Liver (tissue), 9 donors: Measurements from ENCODE around the gene FBN3. TPM values are rescaled to one million over a fixed set of nuclear protein-coding genes. Genes with fewer than 3 reads are reported as not detected.

ENCODE experiments used
- DNase-seq: peaks from one replicate; pipeline ENCODE4 v3.0.0-alpha.2; 2017; ENCODE audit warnings: low spot score
- H3K27ac ChIP-seq, 2 donors: one replicate each; pipeline ENCODE4 v1.7.0; 2013; ENCODE audit warnings: inconsistent platforms in 2 of 2, low read length in 2 of 2, control low read depth in 1 of 2, low read depth in 1 of 2, mild to moderate bottlenecking in 1 of 2
- H3K27me3 ChIP-seq, 4 donors: one replicate each; pipeline versions ENCODE4 v1.6.1 to v1.7.0; 2013; ENCODE audit warnings: low read length in 3 of 4, inconsistent platforms in 1 of 4, mild to moderate bottlenecking in 1 of 4, moderate library complexity in 1 of 4; ENCODE audit not compliant: control insufficient read depth in 4 of 4, insufficient read depth in 4 of 4
- H3K36me3 ChIP-seq, 4 donors: one replicate each; pipeline versions ENCODE4 v1.6.1 to v1.7.0; 2013; ENCODE audit warnings: low read length in 3 of 4, mild to moderate bottlenecking in 3 of 4, low read depth in 1 of 4, moderate library complexity in 1 of 4; ENCODE audit not compliant: control insufficient read depth in 4 of 4, insufficient read depth in 3 of 4
- H3K4me1 ChIP-seq, 4 donors: one replicate each; pipeline versions ENCODE4 v1.6.1 to v1.7.0; 2013; ENCODE audit warnings: low read length in 3 of 4, mild to moderate bottlenecking in 3 of 4, moderate library complexity in 1 of 4; ENCODE audit not compliant: control insufficient read depth in 4 of 4, insufficient read depth in 4 of 4
- H3K4me3 ChIP-seq, 3 donors: one replicate each; pipeline versions ENCODE4 v1.6.1 to v1.7.0; 2013; ENCODE audit warnings: low read length in 3 of 3, control low read depth in 1 of 3, low read depth in 1 of 3, mild to moderate bottlenecking in 1 of 3
- H3K9ac ChIP-seq, 2 donors: one replicate each; pipeline ENCODE4 v1.7.0; 2013; ENCODE audit warnings: low read length in 2 of 2, mild to moderate bottlenecking in 2 of 2, moderate library complexity in 2 of 2, control low read depth in 1 of 2, low read depth in 1 of 2
- H3K9me3 ChIP-seq, 4 donors: one replicate each; pipeline versions ENCODE4 v1.6.1 to v1.7.0; 2013; ENCODE audit warnings: low read length in 3 of 4; ENCODE audit not compliant: control insufficient read depth in 4 of 4
- CTCF ChIP-seq: fragments of 150-350 bp; IDR thresholded peaks from 2 replicates; pipeline ENCODE4 v1.5.1; 2017; ENCODE audit warnings: improper control_type of control experiment, low read depth, low read length; ENCODE audit not compliant: missing input control
- EGR1 ChIP-seq, 2 donors: IDR thresholded peaks; 2 replicates each; pipeline ENCODE4 v1.6.1; 2016 to 2018; ENCODE audit warnings: antibody characterized with exemption in 2 of 2, low read depth in 2 of 2
- FOXA1 ChIP-seq: IDR thresholded peaks from 2 replicates; pipeline ENCODE4 v1.6.1; 2016; ENCODE audit warnings: antibody characterized with exemption
- FOXA2 ChIP-seq: IDR thresholded peaks from 2 replicates; pipeline ENCODE4 v1.6.1; 2016; ENCODE audit warnings: antibody characterized with exemption
- GABPA ChIP-seq, 2 donors: IDR thresholded peaks in 1 of 2; conservative IDR thresholded peaks in 1 of 2; 2 replicates each; pipeline ENCODE4 v1.6.1; 2016; ENCODE audit warnings: antibody characterized with exemption in 2 of 2, mild to moderate bottlenecking in 1 of 2, moderate library complexity in 1 of 2
- HNF4A ChIP-seq, 2 donors: conservative IDR thresholded peaks; 2 replicates each; pipeline ENCODE4 v1.6.1; 2016; ENCODE audit warnings: antibody characterized with exemption in 2 of 2, mild to moderate bottlenecking in 2 of 2
- HNF4G ChIP-seq: IDR thresholded peaks from 2 replicates; pipeline ENCODE4 v1.6.1; 2016; ENCODE audit warnings: antibody characterized with exemption
- MAX ChIP-seq: IDR thresholded peaks from 2 replicates; pipeline ENCODE4 v1.6.1; 2016; ENCODE audit warnings: antibody characterized with exemption
- NR2F2 ChIP-seq: IDR thresholded peaks from 2 replicates; pipeline ENCODE4 v1.6.1; 2016; ENCODE audit warnings: antibody characterized with exemption
- RAD21 ChIP-seq, 2 donors: IDR thresholded peaks; 2 replicates each; pipeline ENCODE4 v1.6.1; 2016; ENCODE audit warnings: antibody characterized with exemption in 2 of 2, mild to moderate bottlenecking in 2 of 2
- REST ChIP-seq: IDR thresholded peaks from 2 replicates; pipeline ENCODE4 v1.6.1; 2016; ENCODE audit warnings: antibody characterized with exemption, mild to moderate bottlenecking
- RXRA ChIP-seq, 2 donors: IDR thresholded peaks; 2 replicates each; pipeline ENCODE4 v1.6.1; 2017 to 2018; ENCODE audit warnings: antibody characterized with exemption in 2 of 2, mild to moderate bottlenecking in 1 of 2
- SP1 ChIP-seq: IDR thresholded peaks from 2 replicates; pipeline ENCODE4 v1.6.1; 2018; ENCODE audit warnings: antibody characterized with exemption, mild to moderate bottlenecking
- TAF1 ChIP-seq: conservative IDR thresholded peaks from 2 replicates; pipeline ENCODE4 v1.6.1; 2016; ENCODE audit warnings: antibody characterized with exemption, mild to moderate bottlenecking
- YY1 ChIP-seq: IDR thresholded peaks from 2 replicates; pipeline ENCODE4 v1.6.1; 2016; ENCODE audit warnings: antibody characterized with exemption, mild to moderate bottlenecking
- ZBTB33 ChIP-seq: IDR thresholded peaks from 2 replicates; pipeline ENCODE4 v1.6.1; 2016; ENCODE audit warnings: antibody characterized with exemption
- WGBS: extraction: QIAGEN DNeasy Blood & Tissue Kit; methylation state at CpG from one replicate; pipeline ENCODE4 v1.1.7; 2013; 5-methylcytosine and 5-hydroxymethylcytosine counted together
- polyA plus RNA-seq, 2 donors: library from polyadenylated mRNA; stranded (reverse) in 1 of 2; unstranded in 1 of 2; fragments of 200-250 nt in 1 of 2; fragments of >200 nt in 1 of 2; fragmentation: Nextera tagmentation in 1 of 2; extraction: Ambion mirVana in 1 of 2; gene quantifications; one replicate each; pipeline versions ENCODE4 v1.2.1 to v1.2.3, GENCODE V29; 2013 to 2015
- total RNA-seq, 2 donors: library from RNA; depleted of rRNA; stranded (reverse); fragments of >200 nt; gene quantifications; one replicate each; pipeline ENCODE4 v1.2.3, GENCODE V29; 2014
- TF ChIP-seq, protein P1 (sequence below): IDR thresholded peaks from 2 replicates; pipeline ENCODE4 v1.6.1; 2016; ENCODE audit warnings: antibody characterized with exemption
- donor health status: healthy.
- donor health status: healthy.
- donor health status: healthy.
- donor health status: healthy.
- donor health status: healthy.

Gene FBN3
- total and polyA plus RNA-seq, 4 donors: under 0.01 to 0.61 (median 0.08) TPM; not detected in 1

DNA sequence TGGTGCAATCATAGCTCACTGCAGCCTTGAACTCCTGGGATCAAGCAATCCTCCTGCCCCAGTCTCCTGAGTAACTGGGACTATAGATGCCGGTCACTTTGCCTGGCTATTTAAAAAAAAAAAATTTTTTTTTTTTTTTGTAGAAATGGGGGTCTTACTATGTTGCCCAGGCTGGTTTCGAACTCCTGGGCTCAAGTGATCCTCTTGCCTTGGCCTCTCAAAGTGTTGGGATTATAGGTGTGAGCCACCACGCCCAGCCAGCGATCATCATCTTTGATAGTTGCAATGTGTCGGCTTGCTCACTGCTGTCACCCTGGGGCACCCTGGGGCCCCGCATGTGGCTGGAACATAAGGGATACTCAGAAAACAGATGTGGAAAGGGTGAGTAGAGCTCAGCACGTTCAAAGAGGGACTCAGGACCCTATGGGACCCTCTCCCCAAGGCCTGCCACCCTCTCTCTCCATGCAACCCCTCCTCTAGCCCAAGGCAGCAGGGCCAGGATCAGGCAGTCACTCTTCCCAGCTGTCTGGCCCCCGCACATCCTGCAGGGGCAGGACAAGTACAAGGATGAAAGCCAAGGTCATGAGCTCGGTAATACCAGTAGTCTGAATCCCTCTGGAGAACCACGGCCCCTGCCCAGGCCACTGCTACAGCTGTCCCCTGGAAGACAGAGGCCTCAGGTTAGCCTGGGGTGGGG is 103.4 kb downstream of the FBN3 start (continued):
- TF ChIP-seq CTCF: no peak
- TF ChIP-seq, protein P1, sequence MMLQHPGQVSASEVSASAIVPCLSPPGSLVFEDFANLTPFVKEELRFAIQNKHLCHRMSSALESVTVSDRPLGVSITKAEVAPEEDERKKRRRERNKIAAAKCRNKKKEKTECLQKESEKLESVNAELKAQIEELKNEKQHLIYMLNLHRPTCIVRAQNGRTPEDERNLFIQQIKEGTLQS: no peak
- no peak for TF ChIP-seq TAF1

- Histone ChIP-seq H3K4me3 (no peak overlapping the region), H3K9ac (no peak overlapping the region), H3K27me3 (no peaks in the 10 kb centered on the region), H3K9me3 (no peaks in the 10 kb centered on the region), H3K27ac (no peak overlapping the region), H3K36me3 (no peaks in the 10 kb centered on the region), H3K4me1 (no peaks in the 10 kb centered on the region)
- TF ChIP-seq TAF1 (no peak), SP1 (no peak), HNF4G (no peak), GABPA (IDR thresholded peaks at IDR 0.05 in 1 of 2, conservative IDR thresholded peaks at IDR 0.05 in 1 of 2) (no peak), FOXA1 (no peak), CTCF (no peak), EGR1 (IDR thresholded peaks at IDR 0.05; ENCODE audit: low read depth in 2 of 2) (no peak), FOXA2 (no peak), RXRA (IDR thresholded peaks at IDR 0.05) (no peak), MAX (no peak), RAD21 (IDR thresholded peaks at IDR 0.05) (no peak), ZBTB33 (no peak), YY1 (no peak), NR2F2 (no peak), REST (no peak), HNF4A (conservative IDR thresholded peaks at IDR 0.05) (no peak)
- TF ChIP-seq, protein P1: no peak
- DNase-seq: no peak
- 91% methylated on average over 10 of the region's 10 CpGs for WGBS
These were observed 105.4 kb downstream of the FBN3 start for GRCh38 chr19:8044018-8044417.
